OCI-LY1 (cell line): Measurements from ENCODE around the gene OLR1.

Source experiments
- H2AFZ ChIP-seq: fragments of 200-600 bp; sonication (generic), shearing (Covaris generic); 2 replicates; pipeline ENCODE4 v1.6.0; 2014; ENCODE audit warnings: antibody characterized with exemption, mild to moderate bottlenecking, low read length
- H3F3A ChIP-seq: fragments of 200-600 bp; sonication (generic), shearing (Covaris generic); 2 replicates; pipeline ENCODE4 v1.6.0; 2014; ENCODE audit warnings: mild to moderate bottlenecking, antibody characterized with exemption, low read length, moderate library complexity; ENCODE audit not compliant: insufficient read depth
- H3K27ac ChIP-seq: fragments of 200-600 bp; sonication (generic); 2 replicates; pipeline ENCODE4 v1.5.1; 2014; ENCODE audit warnings: low read length, mixed run types, mild to moderate bottlenecking, low read depth; ENCODE audit not compliant: poor library complexity, severe bottlenecking
- H3K27me3 ChIP-seq: fragments of 200-600 bp; sonication (generic); 2 replicates; pipeline ENCODE4 v1.6.0; 2014; ENCODE audit warnings: antibody characterized with exemption, mild to moderate bottlenecking, low read length, moderate library complexity; ENCODE audit not compliant: insufficient read depth
- H3K36me3 ChIP-seq: fragments of 200-600 bp; sonication (generic); 2 replicates; pipeline ENCODE4 v1.6.1; 2014; ENCODE audit warnings: mild to moderate bottlenecking, antibody characterized with exemption, low read length, moderate library complexity, mixed read lengths; ENCODE audit not compliant: insufficient read depth
- H3K4me1 ChIP-seq: fragments of 200-600 bp; sonication (generic); 2 replicates; pipeline ENCODE4 v1.5.1; 2014; ENCODE audit warnings: mild to moderate bottlenecking, low read length, moderate library complexity; ENCODE audit not compliant: insufficient read depth, severe bottlenecking
- H3K4me2 ChIP-seq: fragments of 200-600 bp; sonication (generic), shearing (Covaris generic); 2 replicates; pipeline ENCODE4 v1.6.1; 2014; ENCODE audit warnings: low read length
- H3K4me3 ChIP-seq: fragments of 200-600 bp; sonication (generic); 2 replicates; pipeline ENCODE4 v1.5.1; 2014; ENCODE audit warnings: low read length, low read depth, mild to moderate bottlenecking, mixed read lengths; ENCODE audit not compliant: poor library complexity, severe bottlenecking
- H3K79me2 ChIP-seq: fragments of 200-600 bp; shearing (Covaris generic); 2 replicates; pipeline ENCODE4 v1.6.1; 2016; ENCODE audit warnings: mixed run types, low read length, mixed read lengths; ENCODE audit not compliant: insufficient read depth
- H3K9ac ChIP-seq: fragments of 200-600 bp; sonication (generic), shearing (Covaris generic); 2 replicates; pipeline ENCODE4 v1.6.1; 2014; ENCODE audit warnings: mild to moderate bottlenecking, low read length, mixed read lengths
- H3K9me2 ChIP-seq: fragments of 200-600 bp; sonication (generic), shearing (Covaris generic); 2 replicates; pipeline ENCODE4 v1.6.1; 2014; ENCODE audit warnings: low read depth, mild to moderate bottlenecking, low read length, mixed read lengths
- H3K9me3 ChIP-seq: fragments of 200-600 bp; shearing (Covaris generic); 2 replicates; pipeline ENCODE4 v1.6.1; 2014; ENCODE audit warnings: low read length, mixed read lengths
- H4K20me1 ChIP-seq: fragments of 200-600 bp; sonication (generic), shearing (Covaris generic); 2 replicates; pipeline ENCODE4 v1.6.0; 2016; ENCODE audit warnings: mild to moderate bottlenecking, low read length; ENCODE audit not compliant: insufficient read depth
- EZH2 ChIP-seq: fragments of 200-600 bp; sonication (generic), shearing (Covaris generic); IDR thresholded peaks from 2 replicates; pipeline ENCODE4 v1.8.0; 2017; ENCODE audit warnings: borderline replicate concordance, mixed run types, mild to moderate bottlenecking, antibody characterized with exemption, low read length, moderate library complexity, mixed read lengths
- TF ChIP-seq, protein P1 (sequence below): fragments of 200-600 bp; sonication (generic), shearing (Covaris generic); IDR thresholded peaks from 2 replicates; pipeline ENCODE4 v1.5.1; 2017; ENCODE audit warnings: mild to moderate bottlenecking, antibody characterized with exemption, low read length, moderate library complexity, mixed read lengths

The OLR1 gene

GRCh38 chr12:10159280-10159679, 12.7 kb downstream of the OLR1 start:
- Histone ChIP-seq H3K9ac (no peak overlapping the region), H2AFZ (no peak overlapping the region), H3K4me2 (no peak overlapping the region), H3K36me3 (no peaks in the 10 kb centered on the region; the same call in 1 of the 2 replicates), H3K4me1 (no peaks in the 10 kb centered on the region), H4K20me1 (no peaks in the 10 kb centered on the region), H3K9me2 (no peaks in the 10 kb centered on the region), H3K9me3 (0 out of 2 replicates have a peak, but pooled peaks cover 5% of the 10 kb centered on the region), H3K79me2 (no peaks in the 10 kb centered on the region), H3K4me3 (no peak overlapping the region), H3F3A (no peaks in the 10 kb centered on the region), H3K27me3 (peaks cover 6% of the 10 kb centered on the region; the same call in 1 of the 2 replicates), H3K27ac (no peak overlapping the region)
- no peak for TF ChIP-seq EZH2
- TF ChIP-seq, protein P1, sequence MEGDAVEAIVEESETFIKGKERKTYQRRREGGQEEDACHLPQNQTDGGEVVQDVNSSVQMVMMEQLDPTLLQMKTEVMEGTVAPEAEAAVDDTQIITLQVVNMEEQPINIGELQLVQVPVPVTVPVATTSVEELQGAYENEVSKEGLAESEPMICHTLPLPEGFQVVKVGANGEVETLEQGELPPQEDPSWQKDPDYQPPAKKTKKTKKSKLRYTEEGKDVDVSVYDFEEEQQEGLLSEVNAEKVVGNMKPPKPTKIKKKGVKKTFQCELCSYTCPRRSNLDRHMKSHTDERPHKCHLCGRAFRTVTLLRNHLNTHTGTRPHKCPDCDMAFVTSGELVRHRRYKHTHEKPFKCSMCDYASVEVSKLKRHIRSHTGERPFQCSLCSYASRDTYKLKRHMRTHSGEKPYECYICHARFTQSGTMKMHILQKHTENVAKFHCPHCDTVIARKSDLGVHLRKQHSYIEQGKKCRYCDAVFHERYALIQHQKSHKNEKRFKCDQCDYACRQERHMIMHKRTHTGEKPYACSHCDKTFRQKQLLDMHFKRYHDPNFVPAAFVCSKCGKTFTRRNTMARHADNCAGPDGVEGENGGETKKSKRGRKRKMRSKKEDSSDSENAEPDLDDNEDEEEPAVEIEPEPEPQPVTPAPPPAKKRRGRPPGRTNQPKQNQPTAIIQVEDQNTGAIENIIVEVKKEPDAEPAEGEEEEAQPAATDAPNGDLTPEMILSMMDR = no peak

DNA sequence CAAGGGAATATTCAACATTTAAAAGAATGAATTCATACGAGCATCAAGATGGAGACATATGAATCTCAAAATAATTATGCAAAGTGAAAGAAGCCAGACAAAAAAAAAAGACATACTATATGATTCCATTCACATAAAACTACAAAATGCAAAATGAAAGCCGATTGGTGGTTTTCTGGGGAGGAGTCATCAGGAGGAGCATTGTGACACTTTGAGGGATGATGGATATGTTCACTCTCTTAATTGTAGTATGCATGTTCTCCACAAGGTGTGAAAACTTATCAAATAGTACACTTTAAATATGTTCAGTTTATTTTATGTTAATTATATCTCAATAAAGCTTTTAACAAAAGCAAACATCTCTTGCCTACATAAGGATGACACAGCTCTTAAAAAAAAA, 13.5 kb downstream of the OLR1 start:
- Histone ChIP-seq H3K9ac (no peak overlapping the region), H3K4me3 (no peak overlapping the region), H3F3A (no peaks in the 10 kb centered on the region), H3K4me1 (peaks cover 4% of the 10 kb centered on the region), H3K36me3 (no peaks in the 10 kb centered on the region; the same call in 1 of the 2 replicates), H4K20me1 (no peaks in the 10 kb centered on the region), H3K9me3 (0 out of 2 replicates have a peak, but pooled peaks cover 5% of the 10 kb centered on the region), H3K27ac (no peak overlapping the region), H3K27me3 (peaks cover 6% of the 10 kb centered on the region; the same call in 1 of the 2 replicates), H2AFZ (no peak overlapping the region), H3K79me2 (no peaks in the 10 kb centered on the region), H3K4me2 (no peak overlapping the region), H3K9me2 (no peaks in the 10 kb centered on the region)
- TF ChIP-seq, protein P1 = no peak; the same call in 1 of the 2 replicates
- TF ChIP-seq EZH2 = no peak

GRCh38 chr12:10155966-10156365, 16.0 kb downstream of the OLR1 start:
- no peaks in the 10 kb centered on the region; the same call in 1 of the 2 replicates for H3K36me3 ChIP-seq
- no peak for TF ChIP-seq EZH2
- TF ChIP-seq, protein P1 = no peak
- H3K4me1 ChIP-seq = peaks cover 7% of the 10 kb centered on the region
- H2AFZ ChIP-seq = no peak overlapping the region
- H3F3A ChIP-seq = no peaks in the 10 kb centered on the region
- H3K9me3 ChIP-seq = 0 out of 2 replicates have a peak, but pooled peaks cover 5% of the 10 kb centered on the region
- no peaks in the 10 kb centered on the region for H3K79me2 ChIP-seq
- no peaks in the 10 kb centered on the region for H4K20me1 ChIP-seq
- no peak overlapping the region for H3K4me3 ChIP-seq
- no peak overlapping the region for H3K9ac ChIP-seq
- H3K27ac ChIP-seq = no peak overlapping the region
- H3K4me2 ChIP-seq = no peak overlapping the region
- no peaks in the 10 kb centered on the region for H3K9me2 ChIP-seq
- peaks cover 6% of the 10 kb centered on the region; the same call in 1 of the 2 replicates for H3K27me3 ChIP-seq
